Upper lobe of right lung (tissue), 1 donor: Measurements from ENCODE around the gene KLF7. TPM values are rescaled to one million over a fixed set of nuclear protein-coding genes. Genes with fewer than 3 reads are reported as not detected.
A peak's percentile ranks its signal among the peaks of the same experiment; 100 is the strongest.

Experiments
- ATAC-seq: fragments of 200-7000 bp; cut with Tn5 transposase; one replicate; pipeline ENCODE4 v1.9.1; 2020; ENCODE audit warnings: mild to moderate bottlenecking, moderate library complexity
- DNase-seq: peaks from one replicate; pipeline ENCODE4 v3.0.0-alpha.2; 2020
- H3K27ac ChIP-seq: fragments of 200-600 bp; one replicate; pipeline ENCODE4 v1.8.0; 2022
- H3K27me3 ChIP-seq: fragments of 200-600 bp; one replicate; pipeline ENCODE4 v1.8.0; 2022; ENCODE audit warnings: mild to moderate bottlenecking
- H3K36me3 ChIP-seq: fragments of 200-600 bp; one replicate; pipeline ENCODE4 v1.8.0; 2022
- H3K4me1 ChIP-seq: fragments of 200-600 bp; one replicate; pipeline ENCODE4 v1.8.0; 2022
- H3K4me3 ChIP-seq: fragments of 200-600 bp; one replicate; pipeline ENCODE4 v1.8.0; 2022; ENCODE audit warnings: mild to moderate bottlenecking
- H3K9me3 ChIP-seq: fragments of 200-600 bp; one replicate; pipeline ENCODE4 v1.8.0; 2022
- intact Hi-C: fragments of 100-400 bp; cut with DNase I; formaldehyde crosslinking; loops from one replicate; pipeline ENCODE4 v1.11.0; 2022
- total RNA-seq: library from RNA; stranded (reverse); fragmentation: NEBNext Ultra II Directional; extraction: Animal tissue kit (Norgen Biotek cat#: 25700); gene quantifications from one replicate; pipeline ENCODE4 v1.2.1, GENCODE V29; 2021
- TF ChIP-seq, protein P1 (sequence below): fragments of 200-600 bp; IDR thresholded peaks from one replicate; pipeline ENCODE4 v1.8.0; 2022; ENCODE audit warnings: antibody characterized with exemption
- donor health status: DM: no; HTN: yes; CAD: no; lungs with severe emphysema.

KLF7 gene
- total RNA-seq, 1 donor from 2014 or later: 62.1 TPM

DNA sequence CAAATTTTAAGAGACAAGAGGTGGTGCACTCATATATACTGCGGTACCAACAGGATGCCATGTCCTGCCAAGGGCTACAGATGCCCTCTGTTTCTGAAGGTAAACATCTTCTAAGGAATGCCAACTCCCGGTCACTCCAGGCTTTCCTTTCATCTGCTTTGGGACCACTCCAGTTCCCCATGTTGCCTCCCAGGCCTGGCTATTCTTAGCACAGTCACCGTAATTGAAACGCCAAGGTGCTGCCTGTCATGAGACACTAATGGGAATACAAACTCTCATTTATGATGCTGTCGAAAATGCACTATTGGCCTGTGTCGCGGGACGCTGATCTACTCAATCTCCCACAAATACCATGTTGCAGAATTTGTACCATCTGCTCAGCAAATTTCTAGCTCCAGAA lies 79.6 kb downstream of the KLF7 start:
- Histone ChIP-seq H3K27ac (no peak overlapping the region), H3K9me3 (no peaks in the 10 kb centered on the region), H3K4me1 (peaks cover 25% of the 10 kb centered on the region), H3K4me3 (no peak overlapping the region), H3K27me3 (no peaks in the 10 kb centered on the region), H3K36me3 (peaks cover 30% of the 10 kb centered on the region)
- intact Hi-C loops: no loop called here
- DNase-seq: no peak
- ATAC-seq: no peak
- TF ChIP-seq, protein P1, sequence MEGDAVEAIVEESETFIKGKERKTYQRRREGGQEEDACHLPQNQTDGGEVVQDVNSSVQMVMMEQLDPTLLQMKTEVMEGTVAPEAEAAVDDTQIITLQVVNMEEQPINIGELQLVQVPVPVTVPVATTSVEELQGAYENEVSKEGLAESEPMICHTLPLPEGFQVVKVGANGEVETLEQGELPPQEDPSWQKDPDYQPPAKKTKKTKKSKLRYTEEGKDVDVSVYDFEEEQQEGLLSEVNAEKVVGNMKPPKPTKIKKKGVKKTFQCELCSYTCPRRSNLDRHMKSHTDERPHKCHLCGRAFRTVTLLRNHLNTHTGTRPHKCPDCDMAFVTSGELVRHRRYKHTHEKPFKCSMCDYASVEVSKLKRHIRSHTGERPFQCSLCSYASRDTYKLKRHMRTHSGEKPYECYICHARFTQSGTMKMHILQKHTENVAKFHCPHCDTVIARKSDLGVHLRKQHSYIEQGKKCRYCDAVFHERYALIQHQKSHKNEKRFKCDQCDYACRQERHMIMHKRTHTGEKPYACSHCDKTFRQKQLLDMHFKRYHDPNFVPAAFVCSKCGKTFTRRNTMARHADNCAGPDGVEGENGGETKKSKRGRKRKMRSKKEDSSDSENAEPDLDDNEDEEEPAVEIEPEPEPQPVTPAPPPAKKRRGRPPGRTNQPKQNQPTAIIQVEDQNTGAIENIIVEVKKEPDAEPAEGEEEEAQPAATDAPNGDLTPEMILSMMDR: no peak

GRCh38 chr2:207085110-207085509 lies 80.6 kb downstream of the KLF7 start:
- intact Hi-C loops: no loop called here
- peak; percentile 59 for ATAC-seq
- TF ChIP-seq, protein P1: no peak
- Histone ChIP-seq H3K9me3 (no peaks in the 10 kb centered on the region), H3K27ac (no peak overlapping the region), H3K4me1 (peaks cover 23% of the 10 kb centered on the region), H3K36me3 (peaks cover 40% of the 10 kb centered on the region), H3K4me3 (no peak overlapping the region), H3K27me3 (no peaks in the 10 kb centered on the region)
- DNase-seq: no peak

- Histone ChIP-seq H3K4me1 (peaks cover 7% of the 10 kb centered on the region), H3K4me3 (no peak overlapping the region), H3K27me3 (no peaks in the 10 kb centered on the region), H3K9me3 (no peaks in the 10 kb centered on the region), H3K36me3 (peaks cover 54% of the 10 kb centered on the region), H3K27ac (peak overlapping the region; percentile 33)
- DNase-seq: no peak
- ATAC-seq: no peak
- intact Hi-C loops: no loop called here
- TF ChIP-seq, protein P1: no peak
Measured at GRCh38 chr2:207083361-207084110, 82.2 kb downstream of the KLF7 start.

DNA sequence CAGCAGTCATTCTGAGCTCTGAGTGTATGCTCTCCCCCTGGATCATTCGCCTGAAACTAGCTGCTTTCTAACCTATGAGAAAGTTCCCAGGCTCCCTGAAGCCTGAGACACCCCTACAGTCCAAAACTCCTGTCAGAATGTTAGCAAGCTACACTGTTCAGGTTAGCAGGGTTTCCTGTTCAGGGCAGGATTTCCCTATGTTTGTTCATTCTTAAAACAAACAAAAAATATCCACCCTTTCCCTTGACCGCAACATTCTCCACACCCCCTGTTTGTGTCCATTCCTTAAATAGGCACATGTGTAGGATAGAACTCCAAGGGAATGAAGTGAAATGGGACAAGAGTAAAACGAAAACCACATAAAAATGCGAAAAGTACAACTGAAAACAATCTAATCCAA lies 83.1 kb downstream of the KLF7 start:
- DNase-seq (no peak), ATAC-seq (peak; percentile 53)
- Histone ChIP-seq H3K4me3 (no peak overlapping the region), H3K27ac (peak overlapping the region; percentile 33), H3K4me1 (peaks cover 7% of the 10 kb centered on the region), H3K36me3 (peaks cover 60% of the 10 kb centered on the region), H3K9me3 (no peaks in the 10 kb centered on the region), H3K27me3 (no peaks in the 10 kb centered on the region)
- intact Hi-C loops: no loop called here
- TF ChIP-seq, protein P1: no peak

DNA sequence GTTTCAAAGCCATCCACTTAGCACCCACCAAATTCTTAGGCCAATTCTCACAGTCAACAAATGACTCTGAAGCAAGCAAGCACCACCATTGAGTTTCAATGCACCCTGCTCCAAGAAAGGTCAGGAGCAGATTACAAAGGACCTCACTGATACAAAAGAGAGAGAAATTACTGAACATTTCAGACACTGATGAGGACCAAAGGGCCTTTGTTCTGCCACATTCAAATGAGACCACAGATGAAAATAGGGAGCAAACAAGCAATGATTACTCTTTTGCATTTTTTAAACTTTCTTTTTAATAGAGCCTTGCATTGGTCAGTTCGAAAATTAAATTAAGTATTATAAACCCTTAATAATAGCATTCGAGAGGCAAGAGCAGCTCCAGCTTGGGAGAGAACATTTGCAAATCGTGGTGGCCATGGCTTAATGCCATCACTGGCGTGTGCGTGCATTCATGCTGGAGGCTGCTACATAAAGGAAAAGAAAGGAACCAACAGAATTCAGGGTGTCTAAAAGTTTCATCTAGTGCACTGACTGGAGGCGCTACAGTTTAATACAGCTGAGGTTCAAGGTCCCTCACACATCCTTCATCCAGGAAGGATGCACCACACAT lies 87.5 kb downstream of the KLF7 start:
- peaks cover 10% of the 10 kb centered on the region for H3K4me1 ChIP-seq
- H3K27me3 ChIP-seq: no peaks in the 10 kb centered on the region
- no peaks in the 10 kb centered on the region for H3K9me3 ChIP-seq
- TF ChIP-seq, protein P1: no peak
- intact Hi-C loops: no loop called here
- no peak overlapping the region for H3K27ac ChIP-seq
- no peak overlapping the region for H3K4me3 ChIP-seq
- DNase-seq (no peak), ATAC-seq (no peak)
- H3K36me3 ChIP-seq: peaks cover 42% of the 10 kb centered on the region
